Caco-2 (cell line): Measurements from ENCODE around the gene NTNG2. TPM values are rescaled to one million over a fixed set of nuclear protein-coding genes. Genes with fewer than 3 reads are reported as not detected.

Experiments
- BruUV-seq: library from RNA; stranded (reverse); fragments of 400-500 nt; replicated peaks from 2 replicates; lab custom pipeline; 2021; lab: Mats Ljungman, UMichigan
- CTCF ChIA-PET: fragments of 300-600 bp; sonication (Branson Sonifier 250); formaldehyde crosslinking; loops from one replicate; lab custom pipeline; 2022; ENCODE audit warnings: antibody characterized with exemption; lab: Charles Lee
- POLR2A ChIA-PET: fragments of 300-600 bp; sonication (Branson Sonifier 250); formaldehyde crosslinking; loops from one replicate; lab custom pipeline; 2022; ENCODE audit warnings: antibody characterized with exemption; lab: Charles Lee
- DNase-seq, 2 experiments: peaks; one replicate each; pipeline versions ENCODE4 v3.0.0 to v3.0.0-alpha.2; 2020 to 2022
- H3K27me3 ChIP-seq: replicated peaks from 2 replicates; pipeline ENCODE4 v1.6.0; 2011; ENCODE audit warnings: low read length; ENCODE audit not compliant: control insufficient read depth, insufficient read depth
- H3K36me3 ChIP-seq: 2 replicates; pipeline ENCODE4 v1.5.1; 2011; ENCODE audit warnings: low read length; ENCODE audit not compliant: control insufficient read depth, insufficient read depth
- H3K4me1 ChIP-seq: fragments of 250-450 bp; sonication (Bioruptor Pico); 2 replicates; pipeline ENCODE4 v1.5.1; 2020; ENCODE audit warnings: mild to moderate bottlenecking
- H3K4me3 ChIP-seq: 2 replicates; pipeline ENCODE4 v1.5.1; 2011; ENCODE audit warnings: low read depth, mild to moderate bottlenecking, control low read depth, low read length
- H3K9me3 ChIP-seq: fragments of 250-450 bp; sonication (Bioruptor Pico); 2 replicates; pipeline ENCODE4 v1.5.1; 2020; ENCODE audit warnings: mild to moderate bottlenecking, moderate library complexity
- H3K27ac Mint-ChIP-seq: one replicate; pipeline ENCODE4 v1.8.0; 2022; ENCODE audit warnings: mixed read lengths; ENCODE audit not compliant: unreplicated experiment
- H3K27me3 Mint-ChIP-seq: one replicate; pipeline ENCODE4 v1.8.0; 2022; ENCODE audit warnings: mixed read lengths; ENCODE audit not compliant: insufficient read depth, unreplicated experiment
- H3K36me3 Mint-ChIP-seq: one replicate; pipeline ENCODE4 v1.8.0; 2022; ENCODE audit warnings: mild to moderate bottlenecking, mixed read lengths; ENCODE audit not compliant: insufficient read depth, unreplicated experiment
- H3K4me1 Mint-ChIP-seq: one replicate; pipeline ENCODE4 v1.8.0; 2022; ENCODE audit warnings: low read depth, mixed read lengths; ENCODE audit not compliant: unreplicated experiment
- H3K4me3 Mint-ChIP-seq: one replicate; pipeline ENCODE4 v1.8.0; 2022; ENCODE audit warnings: mild to moderate bottlenecking, moderate library complexity, mixed read lengths; ENCODE audit not compliant: unreplicated experiment
- H3K9me3 Mint-ChIP-seq: one replicate; pipeline ENCODE4 v1.8.0; 2022; ENCODE audit warnings: mixed read lengths; ENCODE audit not compliant: unreplicated experiment
- intact Hi-C: fragments of 100-400 bp; cut with micrococcal nuclease; formaldehyde crosslinking; loops from one replicate; pipeline ENCODE4 v1.10.0; 2022; ENCODE audit not compliant: unreplicated experiment
- total RNA-seq: library from RNA; stranded (reverse); gene quantifications from 2 replicates; pipeline ENCODE4 v1.2.3, GENCODE V29; 2022
- TF ChIP-seq, protein P1 (sequence below), 2 experiments: fragments of 200-600 bp in 1 of 2; IDR thresholded peaks; 1 replicate in 1 of 2; 2 replicates in 1 of 2; pipeline versions ENCODE4 v1.5.1 to v1.8.0; 2011 to 2022; ENCODE audit warnings: antibody characterized with exemption in 1 of 2, control low read depth in 1 of 2, inconsistent platforms in 1 of 2, low read depth in 1 of 2, low read length in 1 of 2, mild to moderate bottlenecking in 1 of 2, moderate library complexity in 1 of 2; ENCODE audit not compliant: insufficient read depth in 1 of 2, severe bottlenecking in 1 of 2, unreplicated experiment in 1 of 2

NTNG2 gene
- total RNA-seq, 1 experiment from 2014 or later, result not detected

DNA sequence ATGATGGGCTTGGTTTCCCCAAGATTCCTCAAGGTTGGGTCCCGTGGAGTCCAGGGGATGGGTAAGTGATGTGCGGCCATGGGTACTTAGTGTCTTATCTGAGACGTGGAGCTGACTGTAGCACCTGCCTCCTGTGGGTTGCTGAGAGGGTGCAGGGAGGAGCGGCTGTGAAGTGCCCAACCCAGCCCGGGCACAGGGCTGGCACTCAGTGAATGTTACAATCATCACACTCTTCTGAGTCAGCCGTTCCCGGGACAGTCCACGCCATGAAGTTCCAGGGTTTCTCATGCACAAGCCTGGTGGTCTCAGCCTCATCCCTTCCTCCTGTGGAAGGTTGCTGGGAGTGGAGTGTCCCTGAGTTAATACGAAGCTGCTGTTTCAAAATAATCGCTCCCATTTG lies 29.1 kb downstream of the NTNG2 start:
- Mint-ChIP-seq H3K27ac (no peak overlapping the region), H3K27me3 (peaks cover 9% of the 10 kb centered on the region), H3K4me1 (no peaks in the 10 kb centered on the region), H3K36me3 (no peaks in the 10 kb centered on the region), H3K4me3 (no peak overlapping the region), H3K9me3 (no peaks in the 10 kb centered on the region)
- H3K4me1 ChIP-seq, result no peaks in the 10 kb centered on the region
- DNase-seq, result no peak
- H3K4me3 ChIP-seq, result no peak overlapping the region
- POLR2A ChIA-PET, result no interaction called here
- CTCF ChIA-PET, result interaction anchor here (0.6 to 0.9 kb wide), 2 partner anchors 21 to 1017 kb away, joined by 3 read pairs; no protein-coding TSS in a partner anchor
- intact Hi-C loops, result no loop called here
- no peaks in the 10 kb centered on the region for H3K9me3 ChIP-seq
- H3K36me3 ChIP-seq, result no peaks in the 10 kb centered on the region
- BruUV-seq, result no TSS peak
- TF ChIP-seq, protein P1, sequence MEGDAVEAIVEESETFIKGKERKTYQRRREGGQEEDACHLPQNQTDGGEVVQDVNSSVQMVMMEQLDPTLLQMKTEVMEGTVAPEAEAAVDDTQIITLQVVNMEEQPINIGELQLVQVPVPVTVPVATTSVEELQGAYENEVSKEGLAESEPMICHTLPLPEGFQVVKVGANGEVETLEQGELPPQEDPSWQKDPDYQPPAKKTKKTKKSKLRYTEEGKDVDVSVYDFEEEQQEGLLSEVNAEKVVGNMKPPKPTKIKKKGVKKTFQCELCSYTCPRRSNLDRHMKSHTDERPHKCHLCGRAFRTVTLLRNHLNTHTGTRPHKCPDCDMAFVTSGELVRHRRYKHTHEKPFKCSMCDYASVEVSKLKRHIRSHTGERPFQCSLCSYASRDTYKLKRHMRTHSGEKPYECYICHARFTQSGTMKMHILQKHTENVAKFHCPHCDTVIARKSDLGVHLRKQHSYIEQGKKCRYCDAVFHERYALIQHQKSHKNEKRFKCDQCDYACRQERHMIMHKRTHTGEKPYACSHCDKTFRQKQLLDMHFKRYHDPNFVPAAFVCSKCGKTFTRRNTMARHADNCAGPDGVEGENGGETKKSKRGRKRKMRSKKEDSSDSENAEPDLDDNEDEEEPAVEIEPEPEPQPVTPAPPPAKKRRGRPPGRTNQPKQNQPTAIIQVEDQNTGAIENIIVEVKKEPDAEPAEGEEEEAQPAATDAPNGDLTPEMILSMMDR (IDR thresholded peaks at IDR 0.05; ENCODE audit: insufficient read depth in 1 of 2, low read depth in 1 of 2, low read length in 1 of 2, severe bottlenecking in 1 of 2, unreplicated experiment in 1 of 2), result no peak
- no peaks in the 10 kb centered on the region; the same call in 1 of the 2 replicates for H3K27me3 ChIP-seq

DNA sequence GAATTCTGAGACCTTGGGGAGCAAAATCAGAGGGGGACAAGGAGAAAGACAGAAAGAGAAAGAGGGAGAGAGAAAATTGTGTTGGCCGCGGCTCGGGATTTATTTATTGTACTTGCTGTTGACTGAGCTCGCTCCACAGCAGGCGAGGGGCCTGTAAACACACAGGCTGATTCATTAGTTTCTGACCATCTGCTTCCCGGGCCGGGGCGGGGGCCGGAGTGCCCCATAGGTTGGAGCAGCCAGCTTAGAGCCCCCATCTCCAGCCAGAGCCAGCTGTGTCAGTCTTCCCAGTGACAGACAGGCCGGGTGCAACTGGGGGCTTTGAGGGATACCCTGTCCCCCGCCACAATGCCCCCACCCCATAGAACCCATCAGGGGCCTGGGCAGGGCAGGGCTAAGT lies 30.9 kb downstream of the NTNG2 start:
- no peaks in the 10 kb centered on the region for H3K9me3 Mint-ChIP-seq
- no TSS peak for BruUV-seq
- no peak overlapping the region for H3K27ac Mint-ChIP-seq
- no peak overlapping the region for H3K4me3 Mint-ChIP-seq
- DNase-seq, result no peak
- ChIA-PET CTCF (interaction anchor here (0.5 kb wide), 1 partner anchor 14 kb away, joined by 3 read pairs; no protein-coding TSS in a partner anchor), POLR2A (no interaction called here)
- H3K4me1 Mint-ChIP-seq, result no peaks in the 10 kb centered on the region
- intact Hi-C loops, result no loop called here
- Histone ChIP-seq H3K36me3 (no peaks in the 10 kb centered on the region), H3K4me3 (no peak overlapping the region), H3K27me3 (no peaks in the 10 kb centered on the region; the same call in 1 of the 2 replicates), H3K4me1 (no peaks in the 10 kb centered on the region), H3K9me3 (no peaks in the 10 kb centered on the region)
- TF ChIP-seq, protein P1 (IDR thresholded peaks at IDR 0.05; ENCODE audit: insufficient read depth in 1 of 2, low read depth in 1 of 2, low read length in 1 of 2, severe bottlenecking in 1 of 2, unreplicated experiment in 1 of 2), result no peak
- H3K36me3 Mint-ChIP-seq, result no peaks in the 10 kb centered on the region
- H3K27me3 Mint-ChIP-seq, result peaks cover 5% of the 10 kb centered on the region

DNA sequence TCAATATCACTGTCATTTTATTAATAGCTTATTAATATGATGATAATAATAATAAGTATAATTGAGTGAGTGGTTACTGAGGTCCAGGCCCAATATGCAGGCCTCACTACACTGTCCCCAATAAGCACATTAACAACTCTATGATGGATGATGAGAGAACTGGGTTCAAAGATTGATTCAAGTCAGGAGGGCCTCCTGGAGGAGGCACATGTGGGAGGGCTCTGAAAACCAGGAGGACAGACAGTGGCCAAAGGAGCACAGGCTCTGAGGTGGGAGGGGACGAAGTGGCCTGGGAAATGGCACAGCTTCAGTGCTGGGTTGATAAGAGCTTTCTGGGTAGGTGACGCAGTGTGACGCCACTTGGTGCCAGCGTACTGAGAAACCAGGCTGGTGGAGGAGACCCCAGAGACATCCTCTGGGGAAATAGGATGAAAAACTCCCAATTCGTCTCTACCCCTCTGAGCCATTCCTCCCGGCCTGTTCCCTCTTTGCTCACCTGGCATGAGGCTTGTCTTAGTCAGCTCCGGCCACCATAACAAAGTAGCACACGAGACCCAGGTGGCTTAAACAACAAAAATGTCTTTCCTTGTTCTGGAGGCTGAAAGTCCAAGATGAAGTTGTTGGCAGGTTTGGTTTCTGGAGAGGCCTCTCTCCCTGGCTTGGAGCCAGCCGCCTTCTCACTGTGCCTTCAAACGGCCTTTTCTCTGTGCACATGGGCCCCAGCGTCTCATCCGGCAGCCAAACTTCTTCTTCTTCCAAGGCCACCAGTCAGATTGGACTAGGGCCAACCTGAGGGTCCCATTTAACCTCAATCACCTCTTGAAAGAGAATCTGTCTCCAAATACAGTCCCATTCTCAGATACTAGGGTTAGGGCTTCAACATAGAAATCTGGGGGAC lies 31.6 kb downstream of the NTNG2 start:
- Mint-ChIP-seq H3K27ac (no peak overlapping the region), H3K36me3 (no peaks in the 10 kb centered on the region), H3K9me3 (no peaks in the 10 kb centered on the region), H3K4me3 (no peak overlapping the region), H3K4me1 (no peaks in the 10 kb centered on the region), H3K27me3 (peaks cover 5% of the 10 kb centered on the region)
- no peaks in the 10 kb centered on the region; the same call in 1 of the 2 replicates for H3K27me3 ChIP-seq
- H3K4me1 ChIP-seq, result no peaks in the 10 kb centered on the region
- ChIA-PET POLR2A (no interaction called here), CTCF (interaction anchor here (0.5 kb wide), 1 partner anchor 15 kb away, joined by 3 read pairs; no protein-coding TSS in a partner anchor)
- DNase-seq, result no peak
- H3K36me3 ChIP-seq, result no peaks in the 10 kb centered on the region
- no peaks in the 10 kb centered on the region for H3K9me3 ChIP-seq
- no TSS peak for BruUV-seq
- intact Hi-C loops, result no loop called here
- TF ChIP-seq, protein P1 (IDR thresholded peaks at IDR 0.05; ENCODE audit: insufficient read depth in 1 of 2, low read depth in 1 of 2, low read length in 1 of 2, severe bottlenecking in 1 of 2, unreplicated experiment in 1 of 2), result no peak
- no peak overlapping the region for H3K4me3 ChIP-seq
